RWPE2 (cell line): Measurements from ENCODE around the gene TTC28.

Source experiments
- ATAC-seq: fragments of 200-7000 bp; cut with Tn5 transposase; 3 replicates; pipeline ENCODE4 v1.9.1; 2021; ENCODE audit warnings: low read depth
- DNase-seq: peaks from one replicate; pipeline ENCODE4 v3.0.0-alpha.2; 2020; ENCODE audit warnings: low spot score
- H3K27ac ChIP-seq: fragments of 450-650 bp; 2 replicates; pipeline ENCODE4 v1.5.1; 2017; ENCODE audit warnings: mild to moderate bottlenecking; ENCODE audit not compliant: poor library complexity, severe bottlenecking
- H3K27me3 ChIP-seq: fragments of 250-450 bp; sonication (Bioruptor Pico); 2 replicates; pipeline ENCODE4 v1.5.1; 2021; ENCODE audit warnings: mild to moderate bottlenecking, moderate library complexity; ENCODE audit not compliant: insufficient read depth, poor library complexity, severe bottlenecking
- H3K36me3 ChIP-seq: fragments of 250-450 bp; sonication (Bioruptor Pico); 2 replicates; pipeline ENCODE4 v1.5.1; 2020; ENCODE audit warnings: low read depth, mild to moderate bottlenecking, moderate library complexity
- H3K4me1 ChIP-seq: fragments of 250-450 bp; sonication (Bioruptor Pico); 2 replicates; pipeline ENCODE4 v1.5.1; 2021; ENCODE audit warnings: mild to moderate bottlenecking, moderate library complexity; ENCODE audit not compliant: insufficient read depth, poor library complexity, severe bottlenecking
- H3K4me3 ChIP-seq: fragments of 250-450 bp; sonication (Bioruptor Pico); 2 replicates; pipeline ENCODE4 v1.5.1; 2021; ENCODE audit warnings: mild to moderate bottlenecking, moderate library complexity; ENCODE audit not compliant: severe bottlenecking
- H3K9me3 ChIP-seq: fragments of 250-450 bp; sonication (Bioruptor Pico); 2 replicates; pipeline ENCODE4 v1.5.1; 2021; ENCODE audit warnings: mild to moderate bottlenecking, moderate library complexity; ENCODE audit not compliant: severe bottlenecking
- CTCF ChIP-seq: fragments of 450-650 bp; IDR thresholded peaks from one replicate; pipeline ENCODE4 v1.5.1; 2017; ENCODE audit warnings: mild to moderate bottlenecking, moderate library complexity; ENCODE audit not compliant: poor library complexity, severe bottlenecking

The TTC28 gene

GRCh38 chr22:28029956-28030355, 649.7 kb downstream of the TTC28 start:
- no peaks in the 10 kb centered on the region for H3K9me3 ChIP-seq
- DNase-seq (no peak), ATAC-seq (no peak)
- H3K36me3 ChIP-seq = no peaks in the 10 kb centered on the region
- H3K4me3 ChIP-seq = no peak overlapping the region
- no peaks in the 10 kb centered on the region for H3K27me3 ChIP-seq
- no peaks in the 10 kb centered on the region for H3K4me1 ChIP-seq
- TF ChIP-seq CTCF = no peak
- no peak overlapping the region for H3K27ac ChIP-seq

DNA sequence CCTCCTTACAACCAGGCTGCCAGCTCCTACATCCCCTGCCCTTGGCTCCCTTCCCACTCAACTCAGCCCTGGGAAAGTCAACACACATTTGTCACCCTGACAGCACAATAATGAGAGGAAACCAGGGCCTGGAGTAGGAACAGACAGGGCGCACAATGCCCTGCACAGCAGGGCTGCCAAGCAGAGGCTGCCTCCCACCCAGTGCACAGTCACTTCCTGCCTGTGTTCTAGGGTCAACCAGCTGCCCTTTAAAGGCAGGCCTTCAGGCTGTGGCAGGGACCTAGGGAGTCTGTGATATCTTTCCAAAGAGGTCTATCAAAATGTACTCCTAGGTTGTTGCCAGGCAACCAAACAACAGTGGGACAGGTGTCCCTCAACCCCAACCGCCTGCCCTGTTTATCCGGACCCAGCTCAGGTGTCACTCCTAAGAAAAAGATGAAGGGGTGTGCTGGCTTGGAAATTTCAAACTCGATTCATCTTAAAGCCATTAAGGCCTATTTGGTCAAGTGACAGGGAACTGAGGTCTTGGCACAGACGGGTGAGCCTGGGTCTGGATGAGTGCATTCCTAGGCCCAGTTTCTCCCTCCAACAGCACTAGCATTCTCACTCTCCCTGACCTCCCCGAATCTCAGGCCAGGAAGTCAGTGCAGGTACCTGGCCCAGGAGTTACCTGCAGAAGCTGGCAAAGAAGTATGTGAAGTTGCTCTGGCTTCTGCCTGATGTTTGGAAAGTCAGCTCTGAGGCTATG, 650.3 kb downstream of the TTC28 start:
- peak; percentile 67 for ATAC-seq
- no peaks in the 10 kb centered on the region for H3K27me3 ChIP-seq
- no peaks in the 10 kb centered on the region for H3K9me3 ChIP-seq
- no peaks in the 10 kb centered on the region for H3K4me1 ChIP-seq
- no peak for TF ChIP-seq CTCF
- H3K36me3 ChIP-seq = no peaks in the 10 kb centered on the region
- H3K4me3 ChIP-seq = no peak overlapping the region
- no peak overlapping the region for H3K27ac ChIP-seq
- DNase-seq = no peak

- Histone ChIP-seq H3K27ac (no peak overlapping the region), H3K4me1 (no peaks in the 10 kb centered on the region), H3K36me3 (no peaks in the 10 kb centered on the region), H3K4me3 (no peak overlapping the region), H3K9me3 (no peaks in the 10 kb centered on the region), H3K27me3 (no peaks in the 10 kb centered on the region)
- DNase-seq = no peak
- no peak for ATAC-seq
- no peak for TF ChIP-seq CTCF
Measured at GRCh38 chr22:28027453-28028448, 651.9 kb downstream of the TTC28 start.

GRCh38 chr22:28025866-28026575, 653.6 kb downstream of the TTC28 start:
- H3K4me1 ChIP-seq = no peaks in the 10 kb centered on the region
- H3K36me3 ChIP-seq = no peaks in the 10 kb centered on the region
- H3K27ac ChIP-seq = no peak overlapping the region
- TF ChIP-seq CTCF = no peak
- H3K9me3 ChIP-seq = no peaks in the 10 kb centered on the region
- H3K4me3 ChIP-seq = no peak overlapping the region
- no peak for DNase-seq
- no peak for ATAC-seq
- no peaks in the 10 kb centered on the region for H3K27me3 ChIP-seq
